Lung (tissue), 12 donors: ENCODE data around the gene FLNC. TPM values are rescaled to one million over a fixed set of nuclear protein-coding genes. Genes with fewer than 3 reads are reported as not detected.

Experiments
- ATAC-seq: fragments of 200-7000 bp; cut with Tn5 transposase; one replicate; pipeline ENCODE4 v1.9.1; 2020; ENCODE audit warnings: moderate number of reproducible peaks; ENCODE audit not compliant: insufficient read depth, low FRiP score
- DNase-seq, 3 donors: peaks; one replicate each; pipeline ENCODE4 v3.0.0-alpha.2; 2013 to 2017
- H3K27ac ChIP-seq, 2 donors: one replicate each; pipeline ENCODE4 v1.5.1; 2013; ENCODE audit warnings: mild to moderate bottlenecking in 2 of 2, moderate library complexity in 2 of 2, control low read depth in 1 of 2, inconsistent platforms in 1 of 2, low read depth in 1 of 2, low read length in 1 of 2
- H3K27me3 ChIP-seq, 3 donors: one replicate each; pipeline ENCODE4 v1.5.1; 2013; ENCODE audit warnings: low read length in 2 of 3; ENCODE audit not compliant: control insufficient read depth in 3 of 3, insufficient read depth in 3 of 3
- H3K36me3 ChIP-seq, 4 donors: one replicate each; pipeline ENCODE4 v1.5.1; 2013; ENCODE audit warnings: low read length in 4 of 4, mild to moderate bottlenecking in 1 of 4, moderate library complexity in 1 of 4; ENCODE audit not compliant: control insufficient read depth in 4 of 4, insufficient read depth in 4 of 4
- H3K4me1 ChIP-seq, 5 donors: one replicate each; pipeline ENCODE4 v1.5.1; 2013; ENCODE audit warnings: low read length in 5 of 5, mild to moderate bottlenecking in 2 of 5, moderate library complexity in 1 of 5; ENCODE audit not compliant: control insufficient read depth in 5 of 5, insufficient read depth in 5 of 5
- H3K4me3 ChIP-seq: one replicate; pipeline ENCODE4 v1.5.1; 2013; ENCODE audit warnings: mild to moderate bottlenecking, control low read depth, moderate library complexity
- H3K9ac ChIP-seq, 2 donors: one replicate each; pipeline ENCODE4 v1.5.1; 2013; ENCODE audit warnings: low read length in 2 of 2, control low read depth in 1 of 2; ENCODE audit not compliant: insufficient read depth in 1 of 2
- H3K9me3 ChIP-seq, 4 donors: one replicate each; pipeline ENCODE4 v1.5.1; 2013; ENCODE audit warnings: low read length in 3 of 4, mild to moderate bottlenecking in 1 of 4, moderate library complexity in 1 of 4; ENCODE audit not compliant: control insufficient read depth in 4 of 4, insufficient read depth in 3 of 4
- CTCF ChIP-seq: IDR thresholded peaks from 2 replicates; pipeline ENCODE4 v1.5.1; 2012; ENCODE audit warnings: mild to moderate bottlenecking; ENCODE audit errors: control extremely low read depth, extremely low read depth
- WGBS, 2 donors: extraction: QIAGEN DNeasy Blood & Tissue Kit; methylation state at CpG; one replicate each; pipeline ENCODE4 v1.1.7; 2013; 5-methylcytosine and 5-hydroxymethylcytosine counted together
- polyA plus RNA-seq, 2 donors: library from polyadenylated mRNA; stranded (reverse); fragments of 200-250 nt; gene quantifications; one replicate each; pipeline ENCODE4 v1.2.1, GENCODE V29; 2013
- total RNA-seq, 2 donors: library from RNA; depleted of rRNA in 1 of 2; stranded (reverse); fragments of >200 nt in 1 of 2; gene quantifications; one replicate each; pipeline ENCODE4 v1.2.1, GENCODE V29; 2014 to 2021
- donor health status: control.
- donor health status: control.
- donor health status: Bipolar disorder and iron deficiency.
- donor health status: healthy.
- donor health status: DM: yes; HTN: yes; CAD: no.

Gene FLNC
- total and polyA plus RNA-seq, 4 donors: 2.0 to 24.2 (median 7.7) TPM

GRCh38 chr7:128886391-128887168 is 56.4 kb downstream of the FLNC start:
- peaks cover 0 to 3% (median 0%) of the 10 kb centered on the region in 5 donors for H3K4me1 ChIP-seq
- no peak overlapping the region for H3K27ac ChIP-seq
- H3K9me3 ChIP-seq: no peaks in the 10 kb centered on the region
- H3K27me3 ChIP-seq: peaks cover 0 to 10% (median 0%) of the 10 kb centered on the region in 3 donors
- DNase-seq: peak in 1 of 3 donors; percentile 12
- no peak overlapping the region for H3K9ac ChIP-seq
- H3K4me3 ChIP-seq: no peak overlapping the region
- no peak for TF ChIP-seq CTCF
- no peak for ATAC-seq
- 51 to 52% methylated on average over 14 of the region's 14 CpGs for WGBS, 2 donors
- H3K36me3 ChIP-seq: no peaks in the 10 kb centered on the region

GRCh38 chr7:128887169-128888038 is 57.2 kb downstream of the FLNC start:
- H3K36me3 ChIP-seq: no peaks in the 10 kb centered on the region
- no peaks in the 10 kb centered on the region for H3K9me3 ChIP-seq
- H3K27ac ChIP-seq: no peak overlapping the region
- peaks cover 0 to 14% (median 0%) of the 10 kb centered on the region in 3 donors for H3K27me3 ChIP-seq
- ATAC-seq: no peak
- no peak overlapping the region for H3K4me3 ChIP-seq
- peaks cover 0 to 3% (median 0%) of the 10 kb centered on the region in 5 donors for H3K4me1 ChIP-seq
- no peak overlapping the region for H3K9ac ChIP-seq
- TF ChIP-seq CTCF: no peak
- 83 to 89% methylated on average over 7 of the region's 7 CpGs for WGBS, 2 donors
- peak in 1 of 3 donors; percentile 12 for DNase-seq

- no peak for TF ChIP-seq CTCF
- H3K4me1 ChIP-seq: peaks cover 0 to 3% (median 0%) of the 10 kb centered on the region in 5 donors
- no peak overlapping the region for H3K9ac ChIP-seq
- H3K27ac ChIP-seq: no peak overlapping the region
- H3K27me3 ChIP-seq: peaks cover 0 to 14% (median 0%) of the 10 kb centered on the region in 3 donors
- peak in 1 of 3 donors; percentile 3 for DNase-seq
- 89 to 93% methylated on average over 7 of the region's 7 CpGs for WGBS, 2 donors
- no peak for ATAC-seq
- H3K9me3 ChIP-seq: no peaks in the 10 kb centered on the region
- H3K36me3 ChIP-seq: no peaks in the 10 kb centered on the region
- H3K4me3 ChIP-seq: no peak overlapping the region
These were observed 58.0 kb downstream of the FLNC start for GRCh38 chr7:128888039-128888755.
